Cardiac ventricle fibroblast (primary cell): ENCODE data around the gene UGT3A2. TPM values are rescaled to one million over a fixed set of nuclear protein-coding genes. Genes with fewer than 3 reads are reported as not detected.

Experiments used
- total RNA-seq: library from RNA; depleted of rRNA; stranded (reverse); fragments of >200 nt; gene quantifications from 2 replicates; pipeline ENCODE4 v1.2.3, GENCODE V29; 2015

Gene UGT3A2, protein sequence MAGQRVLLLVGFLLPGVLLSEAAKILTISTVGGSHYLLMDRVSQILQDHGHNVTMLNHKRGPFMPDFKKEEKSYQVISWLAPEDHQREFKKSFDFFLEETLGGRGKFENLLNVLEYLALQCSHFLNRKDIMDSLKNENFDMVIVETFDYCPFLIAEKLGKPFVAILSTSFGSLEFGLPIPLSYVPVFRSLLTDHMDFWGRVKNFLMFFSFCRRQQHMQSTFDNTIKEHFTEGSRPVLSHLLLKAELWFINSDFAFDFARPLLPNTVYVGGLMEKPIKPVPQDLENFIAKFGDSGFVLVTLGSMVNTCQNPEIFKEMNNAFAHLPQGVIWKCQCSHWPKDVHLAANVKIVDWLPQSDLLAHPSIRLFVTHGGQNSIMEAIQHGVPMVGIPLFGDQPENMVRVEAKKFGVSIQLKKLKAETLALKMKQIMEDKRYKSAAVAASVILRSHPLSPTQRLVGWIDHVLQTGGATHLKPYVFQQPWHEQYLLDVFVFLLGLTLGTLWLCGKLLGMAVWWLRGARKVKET
- total RNA-seq, result not detected in 2 replicates

GRCh38 chr5:36066540-36067210 lies at the start of gene UGT3A2:
UGT3A2 (minus strand) TSS chr5:36066882; CDS start chr5:36066789, 93 bp downstream.

DNA sequence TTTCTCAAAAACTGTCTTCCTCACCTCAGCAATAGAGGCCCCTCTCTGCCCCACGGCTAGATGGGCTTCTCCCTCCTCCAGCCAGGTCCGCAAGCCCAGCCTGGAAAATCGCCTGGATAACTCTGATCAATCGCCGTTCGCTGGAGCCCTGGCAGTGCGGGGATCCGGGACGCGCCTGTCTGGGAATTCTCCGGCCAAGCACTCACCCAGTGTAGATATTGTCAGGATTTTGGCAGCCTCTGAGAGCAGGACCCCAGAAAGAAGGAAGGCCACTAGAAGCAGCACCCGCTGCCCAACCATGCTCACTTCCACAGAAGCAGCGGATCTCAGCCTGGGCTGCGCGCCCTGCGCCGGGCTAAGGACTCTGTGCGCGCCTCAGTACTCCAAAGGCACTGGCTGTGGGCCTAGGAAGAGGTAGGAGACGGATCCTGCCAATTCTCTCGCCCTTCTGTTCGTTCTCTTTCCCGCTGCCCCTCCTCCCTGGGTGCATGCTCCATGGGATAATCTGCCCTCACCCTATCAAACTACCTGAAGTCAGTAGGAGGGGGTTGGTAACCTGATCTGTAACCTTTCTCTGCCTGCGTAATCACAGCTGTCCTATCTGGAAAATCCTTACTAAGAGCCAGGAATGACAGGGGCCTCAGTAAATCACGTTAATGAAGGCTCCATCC lies 75.6 kb downstream of the UGT3A2 start, which contains the start of gene UGT3A1:
UGT3A1 (minus strand) TSS at position 450 of the 671 bp plus-strand sequence; CDS start at position 300, 150 bp downstream.

Other genes with a start within 250 kb of the UGT3A2 start
- 0.06 TPM in 1 of 2 replicates, not detected in the other for gene IL7R, start 210.0 kb downstream of the UGT3A2 start, total RNA-seq
- gene CAPSL, start 128.3 kb downstream of the UGT3A2 start, total RNA-seq, result not detected in 2 replicates
- not detected in 2 replicates for gene UGT3A1, start 75.5 kb downstream of the UGT3A2 start, total RNA-seq
- gene LMBRD2, start 85.0 kb upstream of the UGT3A2 start, total RNA-seq, result 4.7 and 7.5 TPM in 2 replicates
- gene SKP2, start 85.2 kb upstream of the UGT3A2 start, total RNA-seq, result 12.4 and 12.9 TPM in 2 replicates
- gene NADK2, start 175.0 kb upstream of the UGT3A2 start, total RNA-seq, result 19.5 and 25.7 TPM in 2 replicates
- gene RANBP3L, start 235.0 kb upstream of the UGT3A2 start, total RNA-seq, result 0.44 and 1.6 TPM in 2 replicates